ENCODE results near the gene BNC2.

BNC2 gene

GRCh38 chr9:16625811-16626210 is 244.7 kb downstream of the BNC2 start:
- TF ChIP-seq EZH2phosphoT487 (IDR thresholded peaks at IDR 0.05; ENCODE audit: low read length) (no peak), EZH2 (optimal IDR thresholded peaks at IDR 0.05; ENCODE audit: low read depth, low read length) (no peak), CTCF (IDR thresholded peaks at IDR 0.05; ENCODE audit: low read length) (no peak)
- Histone ChIP-seq H3K27ac (ENCODE audit: low read length) (no peak overlapping the region), H3K4me2 (ENCODE audit: low read depth, low read length) (no peak overlapping the region), H3K27me3 (replicated peaks; ENCODE audit: insufficient read depth, low read length) (no peaks in the 10 kb centered on the region), H3K4me3 (ENCODE audit: low read length) (no peak overlapping the region), H3K9me2 (replicated peaks; ENCODE audit: insufficient read depth, low read length) (no peaks in the 10 kb centered on the region), H3K36me3 (replicated peaks; ENCODE audit: insufficient read depth, low read length) (no peaks in the 10 kb centered on the region), H3K79me2 (ENCODE audit: low read length) (no peaks in the 10 kb centered on the region), H3K9me3 (replicated peaks; ENCODE audit: insufficient read depth, low read length) (no peaks in the 10 kb centered on the region), H4K20me1 (ENCODE audit: insufficient read depth, low read length) (no peaks in the 10 kb centered on the region), H2AFZ (ENCODE audit: low read length) (no peak overlapping the region), H3F3A (ENCODE audit: insufficient read depth, low read length) (no peaks in the 10 kb centered on the region), H3K4me1 (ENCODE audit: low read length) (no peaks in the 10 kb centered on the region), H3K9ac (ENCODE audit: low read length) (no peak overlapping the region)
- no peak for DNase-seq

DNA sequence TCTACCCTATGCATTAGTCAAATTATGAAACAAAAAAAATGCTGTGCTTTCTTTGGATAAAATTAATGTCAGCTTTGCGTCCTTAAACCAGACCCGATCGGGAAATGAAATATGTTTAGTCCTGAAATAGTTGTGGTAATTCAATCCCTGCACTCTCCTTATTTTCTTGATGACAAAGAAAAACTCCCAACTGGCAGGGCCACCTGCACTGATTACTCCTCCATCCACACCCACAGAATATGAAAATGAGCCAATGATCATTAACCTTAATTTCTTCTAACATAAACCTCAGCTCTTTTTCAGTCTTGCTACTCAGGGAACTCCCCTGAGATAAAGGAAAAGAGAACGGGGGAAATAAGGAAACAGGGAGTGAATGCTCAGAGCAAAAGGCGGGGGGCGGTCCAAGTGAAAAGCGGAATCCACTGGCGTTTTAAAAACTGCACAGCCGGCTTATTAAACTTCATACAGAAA is 245.3 kb downstream of the BNC2 start:
- H3K9me3 ChIP-seq (replicated peaks; ENCODE audit: insufficient read depth, low read length): no peaks in the 10 kb centered on the region
- H3K79me2 ChIP-seq (ENCODE audit: low read length): no peaks in the 10 kb centered on the region
- H3F3A ChIP-seq (ENCODE audit: insufficient read depth, low read length): no peaks in the 10 kb centered on the region
- H3K4me2 ChIP-seq (ENCODE audit: low read depth, low read length): no peak overlapping the region
- H3K4me3 ChIP-seq (ENCODE audit: low read length): no peak overlapping the region
- no peaks in the 10 kb centered on the region for H4K20me1 ChIP-seq (ENCODE audit: insufficient read depth, low read length)
- H3K36me3 ChIP-seq (replicated peaks; ENCODE audit: insufficient read depth, low read length): no peaks in the 10 kb centered on the region
- no peak for DNase-seq
- no peaks in the 10 kb centered on the region for H3K4me1 ChIP-seq (ENCODE audit: low read length)
- H2AFZ ChIP-seq (ENCODE audit: low read length): no peak overlapping the region
- no peak overlapping the region for H3K27ac ChIP-seq (ENCODE audit: low read length)
- H3K9me2 ChIP-seq (replicated peaks; ENCODE audit: insufficient read depth, low read length): no peaks in the 10 kb centered on the region
- no peaks in the 10 kb centered on the region for H3K27me3 ChIP-seq (replicated peaks; ENCODE audit: insufficient read depth, low read length)
- H3K9ac ChIP-seq (ENCODE audit: low read length): no peak overlapping the region
- no peak for TF ChIP-seq EZH2phosphoT487 (IDR thresholded peaks at IDR 0.05; ENCODE audit: low read length)
- no peak for TF ChIP-seq EZH2 (optimal IDR thresholded peaks at IDR 0.05; ENCODE audit: low read depth, low read length)
- no peak for TF ChIP-seq CTCF (IDR thresholded peaks at IDR 0.05; ENCODE audit: low read length)

GRCh38 chr9:16624744-16625117 is 245.7 kb downstream of the BNC2 start:
- Histone ChIP-seq H2AFZ (ENCODE audit: low read length) (no peak overlapping the region), H3K9me3 (replicated peaks; ENCODE audit: insufficient read depth, low read length) (no peaks in the 10 kb centered on the region), H3K27ac (ENCODE audit: low read length) (no peak overlapping the region), H3K9me2 (replicated peaks; ENCODE audit: insufficient read depth, low read length) (no peaks in the 10 kb centered on the region), H3K79me2 (ENCODE audit: low read length) (no peaks in the 10 kb centered on the region), H3F3A (ENCODE audit: insufficient read depth, low read length) (no peaks in the 10 kb centered on the region), H3K27me3 (replicated peaks; ENCODE audit: insufficient read depth, low read length) (no peaks in the 10 kb centered on the region), H3K4me1 (ENCODE audit: low read length) (no peaks in the 10 kb centered on the region), H3K4me3 (ENCODE audit: low read length) (no peak overlapping the region), H3K36me3 (replicated peaks; ENCODE audit: insufficient read depth, low read length) (no peaks in the 10 kb centered on the region), H3K4me2 (ENCODE audit: low read depth, low read length) (no peak overlapping the region), H3K9ac (ENCODE audit: low read length) (no peak overlapping the region), H4K20me1 (ENCODE audit: insufficient read depth, low read length) (no peaks in the 10 kb centered on the region)
- no peak for TF ChIP-seq EZH2phosphoT487 (IDR thresholded peaks at IDR 0.05; ENCODE audit: low read length)
- TF ChIP-seq CTCF (IDR thresholded peaks at IDR 0.05; ENCODE audit: low read length): no peak
- no peak for TF ChIP-seq EZH2 (optimal IDR thresholded peaks at IDR 0.05; ENCODE audit: low read depth, low read length)
- no peak for DNase-seq

All from MM.1S (cell line).